HepG2 (cell line): ENCODE results near the gene FAM3C. TPM values are rescaled to one million over a fixed set of nuclear protein-coding genes. Genes with fewer than 3 reads are reported as not detected.

Experiments used
- BORCS8-MEF2B ChIP-seq: sonication (generic); formaldehyde crosslinking; IDR thresholded peaks from 2 replicates; pipeline ENCODE4 v1.8.0; 2022; ENCODE audit warnings: mild to moderate bottlenecking, missing genetic modification reagents
- CCDC6 ChIP-seq: sonication (generic); formaldehyde crosslinking; IDR thresholded peaks from 2 replicates; pipeline ENCODE4 v1.8.1; 2022; ENCODE audit warnings: mild to moderate bottlenecking, missing genetic modification reagents, moderate library complexity
- ETS1 ChIP-seq: sonication (generic); formaldehyde crosslinking; IDR thresholded peaks from 2 replicates; pipeline ENCODE4 v1.4.0; 2020; ENCODE audit warnings: missing genetic modification reagents
- HCFC1 ChIP-seq: fragments of 150-350 bp; IDR thresholded peaks from 2 replicates; pipeline ENCODE4 v1.6.1; 2014; ENCODE audit warnings: low read depth, low read length
- HDAC1 ChIP-seq: sonication (generic); formaldehyde crosslinking; IDR thresholded peaks from 2 replicates; pipeline ENCODE4 v1.5.1; 2020; ENCODE audit warnings: mild to moderate bottlenecking, missing genetic modification reagents
- HOXA3 ChIP-seq: sonication (generic); formaldehyde crosslinking; IDR thresholded peaks from 2 replicates; pipeline ENCODE4 v1.5.0; 2020; ENCODE audit warnings: missing genetic modification reagents
- JARID2 ChIP-seq: sonication (generic); formaldehyde crosslinking; IDR thresholded peaks from 2 replicates; pipeline ENCODE4 v1.8.1; 2023; ENCODE audit warnings: missing genetic modification reagents, inconsistent platforms; ENCODE audit not compliant: insufficient replicate concordance
- TFAP4 ChIP-seq: sonication (generic); IDR thresholded peaks from 2 replicates; pipeline ENCODE4 v1.6.1; 2016; ENCODE audit warnings: low read depth, borderline replicate concordance
- YEATS2 ChIP-seq: sonication (generic); formaldehyde crosslinking; IDR thresholded peaks from 2 replicates; pipeline ENCODE4 v1.4.0; 2020; ENCODE audit warnings: missing genetic modification reagents, borderline replicate concordance
- ZKSCAN5 ChIP-seq: sonication (generic); formaldehyde crosslinking; IDR thresholded peaks from 2 replicates; pipeline ENCODE4 v1.5.1; 2020; ENCODE audit warnings: mild to moderate bottlenecking, missing genetic modification reagents
- ZNF20 ChIP-seq: sonication (generic); formaldehyde crosslinking; IDR thresholded peaks from 2 replicates; pipeline ENCODE4 v1.4.0; 2020; ENCODE audit warnings: mild to moderate bottlenecking, moderate library complexity, missing genetic modification reagents
- ZNF256 ChIP-seq: sonication (generic); formaldehyde crosslinking; conservative IDR thresholded peaks from 2 replicates; pipeline ENCODE4 v1.4.0; 2020; ENCODE audit warnings: missing genetic modification reagents
- ZNF292 ChIP-seq: sonication (generic); formaldehyde crosslinking; IDR thresholded peaks from 2 replicates; pipeline ENCODE4 v1.8.1; 2022; ENCODE audit warnings: mild to moderate bottlenecking, low read depth, missing genetic modification reagents, borderline replicate concordance
- ZNF34 ChIP-seq: sonication (generic); formaldehyde crosslinking; IDR thresholded peaks from 2 replicates; pipeline ENCODE4 v1.4.0; 2020; ENCODE audit warnings: mild to moderate bottlenecking, missing genetic modification reagents, borderline replicate concordance
- polyA plus RNA-seq, 8 experiments: library from polyadenylated mRNA; depleted of rRNA in 3 of 8; stranded (reverse) in 7 of 8; unstranded in 1 of 8; fragments of >200 nt; fragmentation: Illumina TruSeq in 4 of 8; extraction: Trizol in 4 of 8; gene quantifications; 2 replicates each; pipeline versions ENCODE4 v1.2.1 to v1.2.3, GENCODE V29; 2011 to 2016; ENCODE audit warnings: low read depth in 4 of 8, missing spikeins in 1 of 8, mixed read lengths in 1 of 8; ENCODE audit not compliant: insufficient read depth in 1 of 8
- total RNA-seq, 5 experiments: library from RNA; depleted of rRNA; stranded (reverse); fragments of >200 nt; fragmentation: Illumina TruSeq; extraction: Trizol; gene quantifications; 2 replicates each; pipeline ENCODE4 v1.2.3, GENCODE V29; 2016; ENCODE audit warnings: low read depth in 1 of 5
- TF ChIP-seq, protein P1 (sequence below): IDR thresholded peaks from 2 replicates; pipeline ENCODE4 v1.4.0; 2020; ENCODE audit warnings: mild to moderate bottlenecking, missing genetic modification reagents
- TF ChIP-seq, protein P2 (sequence below): sonication (generic); formaldehyde crosslinking; IDR thresholded peaks from 2 replicates; pipeline ENCODE4 v1.4.0; 2020; ENCODE audit warnings: mild to moderate bottlenecking, missing genetic modification reagents
- TF ChIP-seq, protein P3 (sequence below): sonication (generic); formaldehyde crosslinking; IDR thresholded peaks from 2 replicates; pipeline ENCODE4 v1.4.0; 2020; ENCODE audit warnings: missing genetic modification reagents
- TF ChIP-seq, protein P4 (sequence below): sonication (generic); formaldehyde crosslinking; IDR thresholded peaks from 2 replicates; pipeline ENCODE4 v1.5.0; 2020; ENCODE audit warnings: missing genetic modification reagents

Gene FAM3C
- total and polyA plus RNA-seq, 2 of the 13 experiments (the other 11 are each of a cell fraction or from before 2014, with no cell fraction given): 14.6 to 16.0 TPM

DNA sequence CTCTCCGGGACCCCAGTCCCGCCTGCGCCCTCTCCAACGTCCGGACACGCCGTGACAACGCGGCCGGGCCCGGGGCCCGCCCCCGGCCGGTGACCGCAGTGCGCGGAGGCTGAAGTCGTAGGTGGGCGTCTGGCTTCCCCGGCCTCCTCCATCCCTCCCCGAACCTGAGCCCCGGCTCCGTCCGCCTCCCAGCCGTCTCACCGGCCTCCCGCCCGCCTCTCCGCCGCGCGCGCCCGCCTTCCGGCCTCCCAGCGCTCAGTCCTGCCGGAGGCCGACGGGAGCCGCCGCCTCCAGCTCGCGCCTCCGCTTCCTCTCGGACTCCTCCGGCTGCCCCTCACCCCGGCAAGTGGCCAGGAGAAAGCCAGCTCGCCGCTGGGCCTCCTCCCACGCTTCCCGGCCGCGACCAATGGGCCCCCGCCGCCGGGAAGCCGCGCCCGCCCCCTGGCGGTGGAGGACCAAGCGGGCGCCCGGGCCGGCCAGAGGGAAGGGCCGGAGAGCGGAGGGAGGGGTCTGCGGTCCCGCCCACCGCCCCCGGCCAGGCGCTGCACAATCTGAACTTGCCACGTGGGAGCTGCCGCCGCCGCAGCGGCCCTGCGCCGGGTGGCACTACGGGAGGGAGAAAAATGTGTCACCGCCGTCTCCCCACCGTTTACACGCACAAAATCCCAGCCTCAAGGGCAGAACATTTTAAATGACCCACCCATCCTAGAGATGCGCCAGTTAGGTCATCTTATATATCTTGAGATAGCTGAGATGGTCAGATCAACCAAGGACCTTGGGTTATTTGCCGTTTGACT is at the start of gene FAM3C (continued):
- TF ChIP-seq, protein P1, sequence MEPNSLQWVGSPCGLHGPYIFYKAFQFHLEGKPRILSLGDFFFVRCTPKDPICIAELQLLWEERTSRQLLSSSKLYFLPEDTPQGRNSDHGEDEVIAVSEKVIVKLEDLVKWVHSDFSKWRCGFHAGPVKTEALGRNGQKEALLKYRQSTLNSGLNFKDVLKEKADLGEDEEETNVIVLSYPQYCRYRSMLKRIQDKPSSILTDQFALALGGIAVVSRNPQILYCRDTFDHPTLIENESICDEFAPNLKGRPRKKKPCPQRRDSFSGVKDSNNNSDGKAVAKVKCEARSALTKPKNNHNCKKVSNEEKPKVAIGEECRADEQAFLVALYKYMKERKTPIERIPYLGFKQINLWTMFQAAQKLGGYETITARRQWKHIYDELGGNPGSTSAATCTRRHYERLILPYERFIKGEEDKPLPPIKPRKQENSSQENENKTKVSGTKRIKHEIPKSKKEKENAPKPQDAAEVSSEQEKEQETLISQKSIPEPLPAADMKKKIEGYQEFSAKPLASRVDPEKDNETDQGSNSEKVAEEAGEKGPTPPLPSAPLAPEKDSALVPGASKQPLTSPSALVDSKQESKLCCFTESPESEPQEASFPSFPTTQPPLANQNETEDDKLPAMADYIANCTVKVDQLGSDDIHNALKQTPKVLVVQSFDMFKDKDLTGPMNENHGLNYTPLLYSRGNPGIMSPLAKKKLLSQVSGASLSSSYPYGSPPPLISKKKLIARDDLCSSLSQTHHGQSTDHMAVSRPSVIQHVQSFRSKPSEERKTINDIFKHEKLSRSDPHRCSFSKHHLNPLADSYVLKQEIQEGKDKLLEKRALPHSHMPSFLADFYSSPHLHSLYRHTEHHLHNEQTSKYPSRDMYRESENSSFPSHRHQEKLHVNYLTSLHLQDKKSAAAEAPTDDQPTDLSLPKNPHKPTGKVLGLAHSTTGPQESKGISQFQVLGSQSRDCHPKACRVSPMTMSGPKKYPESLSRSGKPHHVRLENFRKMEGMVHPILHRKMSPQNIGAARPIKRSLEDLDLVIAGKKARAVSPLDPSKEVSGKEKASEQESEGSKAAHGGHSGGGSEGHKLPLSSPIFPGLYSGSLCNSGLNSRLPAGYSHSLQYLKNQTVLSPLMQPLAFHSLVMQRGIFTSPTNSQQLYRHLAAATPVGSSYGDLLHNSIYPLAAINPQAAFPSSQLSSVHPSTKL: peak; percentile 65
- TF ChIP-seq ZNF20 (CRISPR knock-in tag): no peak
- 0 out of 2 replicates have a peak, but pooled peaks have one; percentile 60 for TF ChIP-seq ZNF34
- TF ChIP-seq YEATS2 (CRISPR knock-in tag): peak; percentile 55; the same call in 1 of the 2 replicates
- peak; percentile 46; the same call in 1 of the 2 replicates for TF ChIP-seq BORCS8-MEF2B (CRISPR knock-in tag)
- no peak for TF ChIP-seq ZNF256
- no peak for TF ChIP-seq JARID2 (CRISPR knock-in tag)
- 0 out of 2 replicates have a peak, but pooled peaks have one; percentile 30 for TF ChIP-seq ETS1 (CRISPR knock-in tag)
- TF ChIP-seq, protein P2, sequence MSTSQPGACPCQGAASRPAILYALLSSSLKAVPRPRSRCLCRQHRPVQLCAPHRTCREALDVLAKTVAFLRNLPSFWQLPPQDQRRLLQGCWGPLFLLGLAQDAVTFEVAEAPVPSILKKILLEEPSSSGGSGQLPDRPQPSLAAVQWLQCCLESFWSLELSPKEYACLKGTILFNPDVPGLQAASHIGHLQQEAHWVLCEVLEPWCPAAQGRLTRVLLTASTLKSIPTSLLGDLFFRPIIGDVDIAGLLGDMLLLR: peak; percentile 73; the same call in 1 of the 2 replicates
- peak; percentile 65; the same call in 1 of the 2 replicates for TF ChIP-seq CCDC6 (CRISPR knock-in tag)
- TF ChIP-seq ZNF292 (CRISPR knock-in tag): no peak
- TF ChIP-seq, protein P3, sequence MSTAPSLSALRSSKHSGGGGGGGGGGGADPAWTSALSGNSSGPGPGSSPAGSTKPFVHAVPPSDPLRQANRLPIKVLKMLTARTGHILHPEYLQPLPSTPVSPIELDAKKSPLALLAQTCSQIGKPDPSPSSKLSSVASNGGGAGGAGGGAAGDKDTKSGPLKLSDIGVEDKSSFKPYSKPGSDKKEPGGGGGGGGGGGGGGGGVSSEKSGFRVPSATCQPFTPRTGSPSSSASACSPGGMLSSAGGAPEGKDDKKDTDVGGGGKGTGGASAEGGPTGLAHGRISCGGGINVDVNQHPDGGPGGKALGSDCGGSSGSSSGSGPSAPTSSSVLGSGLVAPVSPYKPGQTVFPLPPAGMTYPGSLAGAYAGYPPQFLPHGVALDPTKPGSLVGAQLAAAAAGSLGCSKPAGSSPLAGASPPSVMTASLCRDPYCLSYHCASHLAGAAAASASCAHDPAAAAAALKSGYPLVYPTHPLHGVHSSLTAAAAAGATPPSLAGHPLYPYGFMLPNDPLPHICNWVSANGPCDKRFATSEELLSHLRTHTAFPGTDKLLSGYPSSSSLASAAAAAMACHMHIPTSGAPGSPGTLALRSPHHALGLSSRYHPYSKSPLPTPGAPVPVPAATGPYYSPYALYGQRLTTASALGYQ (CRISPR knock-in tag): peak; percentile 12; the same call in 1 of the 2 replicates
- TF ChIP-seq, protein P4, sequence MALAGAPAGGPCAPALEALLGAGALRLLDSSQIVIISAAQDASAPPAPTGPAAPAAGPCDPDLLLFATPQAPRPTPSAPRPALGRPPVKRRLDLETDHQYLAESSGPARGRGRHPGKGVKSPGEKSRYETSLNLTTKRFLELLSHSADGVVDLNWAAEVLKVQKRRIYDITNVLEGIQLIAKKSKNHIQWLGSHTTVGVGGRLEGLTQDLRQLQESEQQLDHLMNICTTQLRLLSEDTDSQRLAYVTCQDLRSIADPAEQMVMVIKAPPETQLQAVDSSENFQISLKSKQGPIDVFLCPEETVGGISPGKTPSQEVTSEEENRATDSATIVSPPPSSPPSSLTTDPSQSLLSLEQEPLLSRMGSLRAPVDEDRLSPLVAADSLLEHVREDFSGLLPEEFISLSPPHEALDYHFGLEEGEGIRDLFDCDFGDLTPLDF (CRISPR knock-in tag): 0 out of 2 replicates have a peak, but pooled peaks have one; percentile 22
- TF ChIP-seq ZKSCAN5 (CRISPR knock-in tag): no peak
- peak; percentile 88 for TF ChIP-seq HDAC1 (CRISPR knock-in tag)
- TF ChIP-seq HCFC1: peak; percentile 19; the same call in 1 of the 2 replicates
- 0 out of 2 replicates have a peak, but pooled peaks have one; percentile 29 for TF ChIP-seq TFAP4
- TF ChIP-seq HOXA3: peak; percentile 56; the same call in 1 of the 2 replicates
